Activated B cell treated with CpG ODN at 0.5 μM for 24 hours (primary cell): ENCODE measurements around the gene KRI1. TPM values are rescaled to one million over a fixed set of nuclear protein-coding genes. Genes with fewer than 3 reads are reported as not detected.
"Not testable (repeated sequence)": the region's sequence is repeated elsewhere in the genome, so short reads cannot be mapped to it uniquely, and the experiment has no call there.

Source experiments
- ATAC-seq: fragments of 200-7000 bp; cut with Tn5 transposase; one replicate; pipeline ENCODE4 v1.10.0; 2021; ENCODE audit warnings: low read depth, mild to moderate bottlenecking, moderate library complexity
- CTCF ChIA-PET: fragments of 350-600 bp; sonication (Branson Sonifier 250); formaldehyde crosslinking; loops from one replicate; lab custom pipeline; 2021; ENCODE audit warnings: antibody characterized with exemption; lab: Charles Lee
- POLR2A ChIA-PET: fragments of 350-600 bp; sonication (Branson Sonifier 250); formaldehyde crosslinking; loops from one replicate; lab custom pipeline; 2021; ENCODE audit warnings: antibody characterized with exemption; lab: Charles Lee
- DNase-seq: peaks from one replicate; pipeline ENCODE4 v3.0.0; 2022
- H3K27ac Mint-ChIP-seq: one replicate; pipeline ENCODE4 v1.8.0; 2020; ENCODE audit warnings: mixed read lengths
- H3K27me3 Mint-ChIP-seq: one replicate; pipeline ENCODE4 v1.8.0; 2021; ENCODE audit warnings: mixed read lengths
- H3K36me3 Mint-ChIP-seq: one replicate; pipeline ENCODE4 v1.8.0; 2021; ENCODE audit warnings: low read depth, mixed read lengths
- H3K4me1 Mint-ChIP-seq: one replicate; pipeline ENCODE4 v1.8.0; 2021; ENCODE audit warnings: mixed read lengths
- H3K4me3 Mint-ChIP-seq: one replicate; pipeline ENCODE4 v1.8.0; 2020; ENCODE audit warnings: mild to moderate bottlenecking, mixed read lengths
- H3K9me3 Mint-ChIP-seq: one replicate; pipeline ENCODE4 v1.8.0; 2020; ENCODE audit warnings: mixed read lengths
- CTCF ChIP-seq: fragments of 200-600 bp; IDR thresholded peaks from one replicate; pipeline ENCODE4 v1.8.0; 2022; ENCODE audit warnings: antibody characterized with exemption, mild to moderate bottlenecking
- intact Hi-C: fragments of 100-400 bp; cut with micrococcal nuclease; formaldehyde crosslinking; loops from one replicate; pipeline ENCODE4 v1.15.1; 2024
- total RNA-seq: library from RNA; stranded (reverse); gene quantifications from 2 replicates; pipeline ENCODE4 v1.2.3, GENCODE V29; 2022

Gene KRI1
- total RNA-seq, 1 donor from 2014 or later = 48.1 TPM

GRCh38 chr19:10533646-10534386, 32.0 kb downstream of the KRI1 start:
- intact Hi-C loops = no loop called here
- no peak overlapping the region for H3K27ac Mint-ChIP-seq
- no peak for ATAC-seq

DNA sequence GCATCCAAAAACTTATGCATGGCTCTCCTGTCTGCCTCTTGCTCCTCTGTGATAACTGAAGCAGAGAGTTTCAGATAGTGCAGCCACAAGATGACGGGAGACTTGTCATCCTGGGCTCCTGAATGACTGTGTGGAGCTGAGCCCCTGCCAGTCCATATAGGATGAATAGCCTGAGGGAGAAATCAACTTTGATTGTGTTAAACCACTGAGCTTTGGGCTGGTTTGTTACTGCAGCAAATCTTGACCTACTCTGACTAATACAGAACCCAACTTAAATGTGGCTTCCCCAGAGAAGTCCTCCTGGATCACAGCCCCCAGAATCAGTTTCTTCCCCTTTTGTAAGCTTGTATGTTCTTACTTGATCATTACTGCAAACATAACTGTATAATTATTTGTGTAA, 33.4 kb downstream of the KRI1 start:
- H3K27ac Mint-ChIP-seq = no peak overlapping the region
- intact Hi-C loops = no loop called here
- ATAC-seq = no peak
- H3K27me3 Mint-ChIP-seq = peaks cover 7% of the 10 kb centered on the region
- H3K36me3 Mint-ChIP-seq = no peaks in the 10 kb centered on the region
- H3K9me3 Mint-ChIP-seq = peaks cover 2% of the 10 kb centered on the region
- no peaks in the 10 kb centered on the region for H3K4me1 Mint-ChIP-seq
- CTCF ChIA-PET = no interaction called here
- no peak for DNase-seq
- H3K4me3 Mint-ChIP-seq = no peak overlapping the region
- POLR2A ChIA-PET = interaction anchor here (0.6 kb wide), 1 partner anchor 170 kb away, joined by 3 read pairs; no protein-coding TSS in a partner anchor
- TF ChIP-seq CTCF = no peak

More at GRCh38 chr19:10533646-10534386, 32.0 kb downstream of the KRI1 start:
- H3K4me1 Mint-ChIP-seq = peaks cover 2% of the 10 kb centered on the region
- ChIA-PET CTCF (no interaction called here), POLR2A (interaction anchor here (0.7 kb wide), 1 partner anchor 20 kb away, joined by 5 read pairs; no protein-coding TSS in a partner anchor)
- H3K9me3 Mint-ChIP-seq = peaks cover 2% of the 10 kb centered on the region
- no peaks in the 10 kb centered on the region for H3K36me3 Mint-ChIP-seq
- H3K27me3 Mint-ChIP-seq = peaks cover 12% of the 10 kb centered on the region
- H3K4me3 Mint-ChIP-seq = no peak overlapping the region
- TF ChIP-seq CTCF = no peak
- DNase-seq = no peak

DNA sequence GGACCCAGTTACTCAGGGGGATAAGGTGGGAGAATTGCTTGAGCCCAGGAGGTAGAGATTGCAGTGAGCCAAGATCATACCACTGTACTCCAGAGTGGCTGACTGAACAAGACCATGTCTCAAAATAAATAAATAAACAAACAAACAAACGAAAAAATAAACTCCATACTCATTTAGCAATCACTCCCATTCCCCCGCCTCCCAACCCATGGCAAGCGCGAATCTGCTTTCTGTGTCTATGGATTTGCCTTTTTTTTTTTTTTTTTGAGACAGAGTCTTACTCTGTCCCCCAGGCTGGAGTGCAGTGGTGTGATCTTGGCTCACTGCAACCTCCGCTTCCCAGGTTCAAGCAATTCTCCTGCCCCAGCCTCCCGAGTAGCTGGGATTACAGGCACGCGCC, 38.9 kb downstream of the KRI1 start:
- DNase-seq, POLR2A ChIA-PET, ATAC-seq, H3K4me1 Mint-ChIP-seq, H3K27me3 Mint-ChIP-seq, H3K36me3 Mint-ChIP-seq, intact Hi-C loops, H3K27ac Mint-ChIP-seq, H3K9me3 Mint-ChIP-seq, H3K4me3 Mint-ChIP-seq, CTCF ChIA-PET: not testable (repeated sequence)

GRCh38 chr19:10525636-10526035, 40.2 kb downstream of the KRI1 start:
- TF ChIP-seq CTCF = no peak
- ATAC-seq (no peak), DNase-seq (no peak)
- intact Hi-C loops = no loop called here
- ChIA-PET POLR2A (no interaction called here), CTCF (no interaction called here)
- Mint-ChIP-seq H3K27ac (no peak overlapping the region), H3K27me3 (peaks cover 2% of the 10 kb centered on the region), H3K4me1 (no peaks in the 10 kb centered on the region), H3K36me3 (no peaks in the 10 kb centered on the region), H3K9me3 (no peaks in the 10 kb centered on the region), H3K4me3 (no peak overlapping the region)

- Mint-ChIP-seq H3K36me3 (no peaks in the 10 kb centered on the region), H3K4me1 (peaks cover 13% of the 10 kb centered on the region), H3K27ac (no peak overlapping the region), H3K4me3 (no peak overlapping the region), H3K9me3 (no peaks in the 10 kb centered on the region), H3K27me3 (peaks cover 19% of the 10 kb centered on the region)
- no peak for TF ChIP-seq CTCF
- ChIA-PET CTCF (no interaction called here), POLR2A (interaction anchor here (0.6 to 0.7 kb wide), 2 partner anchors 23 to 39 kb away, joined by 4 to 7 read pairs; no protein-coding TSS in a partner anchor)
- DNase-seq = no peak
- no peak for ATAC-seq
- intact Hi-C loops = no loop called here
Measured at GRCh38 chr19:10523135-10523636, 42.6 kb downstream of the KRI1 start.
